Measurements from ENCODE around the gene GSDME. TPM values are rescaled to one million over a fixed set of nuclear protein-coding genes. Genes with fewer than 3 reads are reported as not detected.
A peak's percentile ranks its signal among the peaks of the same experiment; 100 is the strongest.

The GSDME gene
- total RNA-seq, 1 donor: 0.27 TPM

DNA sequence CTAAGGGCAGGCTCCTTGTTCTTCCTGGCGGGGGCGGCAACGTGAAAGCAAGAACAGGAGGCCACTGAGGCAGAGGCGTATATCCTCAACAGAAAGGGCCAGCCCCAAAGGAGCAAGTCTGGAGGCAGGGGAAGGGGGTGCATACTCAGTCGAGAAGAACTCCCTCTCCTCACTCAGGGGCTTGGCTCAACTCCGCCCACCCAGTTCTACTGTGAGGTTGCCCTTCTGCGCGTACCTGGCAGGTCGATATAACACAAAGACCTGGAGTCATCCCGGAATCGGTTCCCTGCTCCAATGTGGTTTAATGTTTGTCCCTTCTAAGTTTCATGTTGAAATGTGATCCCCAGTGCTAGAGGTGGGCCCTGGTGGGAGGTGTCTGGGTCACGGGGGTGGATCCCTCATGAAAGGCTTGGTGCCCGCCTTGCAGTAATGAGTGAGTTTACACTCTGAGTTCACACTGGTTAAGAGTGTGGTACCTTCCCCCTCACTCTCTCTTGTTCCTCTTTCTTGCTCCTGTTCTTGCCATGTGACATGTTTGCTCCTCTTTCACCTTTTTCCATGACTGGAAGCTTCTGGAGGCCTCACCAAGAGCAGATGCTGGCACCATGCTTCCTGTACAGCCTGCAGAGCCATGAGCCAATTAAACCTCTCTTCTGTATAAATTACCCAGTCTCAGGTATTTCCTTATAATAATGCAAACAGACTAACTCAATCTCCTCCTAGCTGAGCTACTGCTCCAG lies 32.6 kb downstream of the GSDME start:
- DNase-seq (ENCODE audit: low read depth in 2 of 3, low spot score in 2 of 3): no peak

- DNase-seq (ENCODE audit: low read depth in 2 of 3, low spot score in 2 of 3): no peak
These were observed 34.1 kb downstream of the GSDME start for GRCh38 chr7:24723178-24723530.

GRCh38 chr7:24722386-24723177 lies 34.7 kb downstream of the GSDME start:
- no peak for DNase-seq (ENCODE audit: low read depth in 2 of 3, low spot score in 2 of 3)

DNA sequence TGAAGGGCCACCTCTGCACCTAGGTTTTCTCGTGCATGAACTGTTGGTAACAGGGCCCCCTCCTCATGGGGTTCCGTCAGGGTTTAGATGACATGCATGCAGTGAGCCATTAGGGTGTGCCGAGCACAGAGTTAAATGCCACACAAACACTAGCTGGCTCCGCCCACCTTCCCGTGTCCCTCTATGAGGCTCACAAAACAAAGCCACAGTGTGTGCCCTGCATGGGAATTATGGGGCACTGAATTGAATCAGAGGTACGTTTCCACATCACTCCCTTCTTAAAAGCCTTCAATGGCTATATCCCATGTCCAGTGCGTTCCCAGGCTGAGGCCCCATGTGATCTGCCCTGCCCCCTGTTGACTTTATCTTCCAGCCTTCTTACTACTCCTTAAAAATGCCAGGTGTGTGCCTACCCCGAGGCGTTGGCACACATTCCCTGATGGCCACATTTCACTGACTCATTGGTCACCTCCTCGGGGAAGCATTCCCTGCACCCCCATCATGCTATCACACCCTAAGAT lies 35.7 kb downstream of the GSDME start:
- DNase-seq (ENCODE audit: low read depth in 2 of 3, low spot score in 2 of 3): no peak

GRCh38 chr7:24720283-24720682 lies 37.0 kb downstream of the GSDME start:
- no peak for DNase-seq (ENCODE audit: low read depth in 2 of 3, low spot score in 2 of 3)

DNA sequence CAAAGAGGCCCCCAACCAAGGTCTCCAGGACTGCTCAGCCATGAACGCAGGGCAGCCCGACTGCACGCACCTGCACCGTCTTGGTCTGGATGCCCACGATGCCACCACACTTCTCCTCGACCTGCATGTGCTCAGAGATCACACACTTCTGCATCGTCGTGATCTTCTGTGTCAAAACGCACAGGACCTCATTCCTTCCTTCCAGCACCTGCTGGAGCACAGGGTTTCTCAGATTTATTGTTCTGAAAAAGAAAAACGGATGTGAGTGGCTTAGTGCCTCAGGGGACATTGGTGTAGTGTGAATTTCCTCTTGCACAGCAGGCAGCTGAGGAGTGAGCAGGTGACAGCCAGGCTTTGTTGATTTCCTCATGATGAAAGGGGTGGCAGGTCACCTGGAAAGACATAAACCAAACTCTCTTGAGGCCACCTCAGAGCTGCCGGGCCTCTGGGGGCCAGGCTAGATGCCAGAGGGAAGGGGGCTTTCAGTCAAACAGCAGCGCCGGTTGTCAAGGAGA lies 38.2 kb downstream of the GSDME start:
- peak in 1 of 3 donors; percentile 16 for DNase-seq (ENCODE audit: low read depth in 2 of 3, low spot score in 2 of 3)

- DNase-seq (ENCODE audit: low read depth in 2 of 3, low spot score in 2 of 3): no peak
These were observed 38.8 kb downstream of the GSDME start for GRCh38 chr7:24718431-24718831.

DNA sequence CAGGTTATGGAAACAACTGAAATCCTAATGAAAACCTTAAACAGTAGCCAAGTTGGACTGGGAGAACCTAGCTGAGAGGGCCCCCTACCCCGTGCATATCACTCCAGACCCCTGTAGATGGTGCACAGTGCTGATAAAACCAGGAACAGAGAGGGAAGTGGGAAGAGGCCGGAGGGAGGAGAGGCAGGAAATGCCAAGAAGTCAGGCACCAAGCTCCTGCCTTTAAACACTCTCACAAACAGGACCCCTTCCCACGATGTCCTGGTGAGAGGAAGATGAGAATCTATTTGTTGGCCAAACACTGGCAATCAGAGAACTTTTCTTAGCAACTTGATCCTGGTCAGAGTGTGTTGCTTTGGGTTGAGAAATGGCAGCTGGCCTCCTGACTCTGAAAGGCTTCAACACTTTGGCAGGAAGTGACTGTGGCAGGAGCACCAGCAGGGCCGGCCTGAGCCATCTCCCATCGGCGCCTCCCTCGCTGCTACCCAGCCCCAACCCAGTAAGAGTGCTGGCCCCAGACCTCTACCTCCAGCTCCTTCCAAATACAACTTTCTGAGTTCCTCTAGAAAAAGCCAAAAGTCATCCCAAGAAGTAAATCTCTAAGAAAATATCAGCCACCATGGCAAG lies 39.5 kb downstream of the GSDME start:
- DNase-seq (ENCODE audit: low read depth in 2 of 3, low spot score in 2 of 3): no peak

DNA sequence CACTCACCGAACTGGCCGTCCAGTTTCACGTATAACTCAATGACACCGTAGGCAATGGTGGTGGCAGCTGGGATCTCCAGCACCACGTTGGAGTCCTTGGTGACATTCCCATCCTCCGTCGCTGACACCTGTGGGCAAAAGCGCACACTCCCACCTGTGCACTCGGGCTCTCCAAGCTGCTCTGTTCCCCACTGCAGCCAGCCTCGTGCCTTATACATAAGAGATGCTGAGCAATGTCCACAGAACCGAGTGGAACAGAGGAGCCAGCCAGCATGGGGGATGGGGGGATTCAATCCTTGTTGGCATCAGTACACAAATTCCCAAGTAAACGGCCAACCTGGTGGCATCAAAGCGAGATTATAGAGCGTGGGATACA lies 40.0 kb downstream of the GSDME start:
- no peak for DNase-seq (ENCODE audit: low read depth in 2 of 3, low spot score in 2 of 3)

DNA sequence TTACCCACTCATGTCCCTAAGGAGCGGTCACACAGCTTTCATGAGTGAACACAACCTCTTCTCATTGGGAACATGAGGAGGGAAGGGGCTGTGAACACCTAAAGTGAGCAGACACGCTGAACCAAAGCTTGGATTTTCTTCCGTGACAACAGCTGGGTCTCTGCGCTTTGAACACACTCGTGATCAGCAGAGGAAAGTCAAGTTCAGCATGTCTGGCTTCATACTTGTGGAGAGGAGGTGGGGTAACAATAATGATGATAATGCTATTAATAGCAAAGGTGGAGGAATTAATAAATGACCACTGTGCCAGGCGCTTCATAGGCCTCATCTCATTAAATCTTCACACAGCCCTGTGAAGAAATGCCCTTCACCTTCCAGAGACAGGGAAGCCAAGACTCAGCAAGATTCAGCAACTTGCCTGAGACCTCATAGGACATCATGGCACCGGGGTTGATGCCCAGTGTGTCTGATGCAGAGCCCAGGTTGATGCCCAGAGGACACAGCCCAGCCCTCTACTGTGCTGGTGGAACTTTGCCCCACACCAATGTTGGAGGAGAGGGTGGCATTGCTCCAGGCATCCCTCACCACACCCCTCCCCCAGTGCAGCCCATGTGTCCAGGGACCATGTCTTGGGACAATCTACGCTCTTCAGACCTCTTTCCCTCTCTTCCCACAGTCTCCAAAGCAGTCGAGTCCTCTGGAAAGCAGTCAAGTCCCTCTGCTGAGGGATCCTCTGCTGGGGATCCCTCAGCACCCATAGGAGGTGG lies 40.6 kb downstream of the GSDME start:
- no peak for DNase-seq (ENCODE audit: low read depth in 2 of 3, low spot score in 2 of 3)

GRCh38 chr7:24715661-24716479 lies 41.4 kb downstream of the GSDME start:
- peak in 2 of 3 donors; percentile 29 to 62 for DNase-seq (ENCODE audit: low read depth in 2 of 3, low spot score in 2 of 3)

DNA sequence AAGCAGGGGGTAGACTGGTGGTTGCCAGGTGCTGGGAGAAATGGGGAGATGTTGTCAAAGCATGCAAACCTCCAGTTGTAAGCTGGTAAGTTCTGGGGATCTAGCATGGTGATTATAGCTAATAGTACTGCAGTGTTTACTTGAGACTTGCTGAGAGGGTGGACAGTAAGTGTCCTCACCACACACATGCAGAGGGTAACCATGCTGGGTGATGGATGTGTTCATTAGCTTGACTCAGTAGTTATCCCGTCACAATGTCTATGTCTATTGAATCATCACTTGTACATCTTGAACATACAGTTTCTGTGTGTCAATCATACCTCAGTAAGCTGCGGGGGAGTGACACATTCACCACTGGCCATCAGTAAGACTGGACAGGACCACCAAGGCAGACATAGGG lies 42.1 kb downstream of the GSDME start:
- DNase-seq (ENCODE audit: low read depth in 2 of 3, low spot score in 2 of 3): no peak

- no peak for DNase-seq (ENCODE audit: low read depth in 2 of 3, low spot score in 2 of 3)
These were observed 42.6 kb downstream of the GSDME start for GRCh38 chr7:24714676-24715010.

DNA sequence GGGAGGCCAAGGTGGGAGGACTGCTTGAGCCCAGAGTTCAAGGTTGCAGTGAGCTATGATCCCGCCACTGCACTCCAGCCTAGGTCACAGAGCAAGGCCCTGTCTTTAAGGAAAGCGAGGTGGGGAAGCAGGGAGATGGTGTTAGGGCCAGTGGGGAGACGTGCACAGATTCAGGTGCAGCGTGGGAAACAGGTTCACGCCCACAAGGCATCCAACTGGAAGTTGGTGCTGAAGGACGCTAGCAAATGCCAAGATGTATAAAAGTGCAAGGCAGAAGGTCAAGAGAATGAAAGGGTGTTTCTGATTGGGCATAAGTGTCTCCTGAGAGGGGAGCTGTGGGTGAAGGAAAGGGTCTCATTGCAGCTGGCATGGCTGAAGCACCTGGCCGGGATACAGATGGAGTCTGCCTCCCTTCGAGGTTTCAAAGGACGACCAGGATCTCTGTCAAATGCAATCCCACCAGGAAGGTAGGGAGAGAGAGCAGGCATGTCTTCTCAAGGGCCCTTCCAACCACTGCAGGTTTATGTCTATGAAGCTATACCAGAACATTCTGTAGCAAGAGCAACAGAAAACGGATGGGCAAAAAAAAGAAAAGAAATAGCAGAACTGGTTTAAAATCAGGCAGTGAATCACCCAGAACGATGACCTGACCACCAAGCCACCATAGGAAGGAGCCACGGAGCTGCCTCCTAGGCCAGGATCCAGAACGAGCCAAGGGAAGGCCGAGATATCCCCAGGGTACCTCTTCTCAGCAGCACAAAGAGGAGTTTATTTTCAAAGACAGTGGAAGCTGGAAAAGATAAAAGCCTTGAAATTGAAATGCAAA lies 43.2 kb downstream of the GSDME start:
- no peak for DNase-seq (ENCODE audit: low read depth in 2 of 3, low spot score in 2 of 3)

DNA sequence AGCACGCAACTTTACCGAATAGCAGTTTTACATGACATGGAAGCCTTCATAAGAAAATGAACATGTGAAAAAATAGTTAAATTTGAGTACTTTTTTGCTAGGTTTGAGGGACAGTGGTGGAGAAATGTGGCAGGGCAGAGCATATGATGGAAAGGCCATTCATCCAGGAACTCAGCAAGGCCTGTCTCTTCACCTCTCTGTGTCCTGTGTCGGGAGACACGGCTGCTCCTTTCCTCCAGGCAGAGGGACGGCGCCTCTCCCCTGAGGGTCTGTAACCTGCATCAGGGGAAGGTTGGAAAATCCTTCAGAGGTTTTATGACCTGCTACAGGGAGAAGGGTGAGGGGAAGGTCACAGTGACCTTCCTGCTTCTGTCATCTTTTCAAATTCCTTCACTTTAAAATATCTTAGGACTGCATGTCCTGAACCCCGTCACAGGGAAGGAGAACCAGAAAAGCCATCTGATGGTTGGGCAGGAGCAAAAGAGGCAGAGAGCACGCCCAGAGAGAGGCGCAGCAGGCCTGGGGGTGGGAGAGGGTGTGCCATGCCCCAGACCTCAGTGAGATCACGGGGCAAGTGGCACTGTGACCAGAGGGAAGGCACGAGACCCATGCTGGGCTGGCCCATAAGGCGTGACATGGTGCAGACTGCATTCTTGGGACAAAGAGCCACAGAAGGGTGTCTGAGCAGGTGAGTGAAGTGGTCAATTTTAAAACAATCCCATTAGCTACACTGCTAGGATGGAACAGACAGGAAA lies 44.0 kb downstream of the GSDME start:
- no peak for DNase-seq (ENCODE audit: low read depth in 2 of 3, low spot score in 2 of 3)

DNA sequence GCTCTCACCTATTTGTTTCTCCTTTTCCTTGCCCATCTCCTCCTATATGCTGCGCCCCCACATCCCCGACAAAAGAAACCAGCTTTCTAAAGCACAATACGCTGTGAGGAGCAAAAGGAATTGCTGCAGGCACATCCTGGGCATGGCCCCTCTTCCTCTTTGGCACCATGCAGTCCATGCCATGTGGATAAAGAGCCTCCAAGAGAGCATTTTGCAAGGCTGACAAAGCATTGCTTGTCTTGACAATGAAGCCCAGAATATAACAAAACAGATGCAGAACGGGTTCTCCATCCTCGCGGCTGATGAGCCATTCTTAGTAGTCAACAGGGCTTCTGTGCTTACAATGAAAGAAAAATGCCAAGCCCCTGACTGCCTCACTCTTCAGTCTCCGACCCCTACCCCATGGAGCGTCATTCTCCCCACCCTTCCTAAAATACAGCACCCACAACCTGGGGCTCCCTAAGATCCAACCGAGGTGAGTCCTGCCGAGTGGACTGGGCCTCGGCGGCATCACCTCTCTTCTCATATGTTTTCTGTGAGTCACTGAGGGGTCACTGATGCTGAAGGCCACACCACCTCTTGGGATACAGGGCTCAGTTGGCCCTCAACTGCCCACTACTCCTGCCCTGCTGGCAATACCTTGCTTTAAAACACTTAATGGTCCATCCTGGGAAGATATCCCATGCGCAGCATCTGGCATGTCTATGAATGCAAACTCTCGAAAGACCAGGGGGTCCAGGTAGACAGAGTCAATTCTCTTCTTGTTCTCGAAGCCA lies 47.5 kb downstream of the GSDME start:
- DNase-seq (ENCODE audit: low read depth in 2 of 3, low spot score in 2 of 3): no peak

GRCh38 chr7:24709051-24709450 lies 48.2 kb downstream of the GSDME start:
- DNase-seq (ENCODE audit: low read depth in 2 of 3, low spot score in 2 of 3): no peak
